ENCODE measurements around the gene BMX.

Gene BMX

GRCh38 chrX:15469613-15470012 is 31.0 kb upstream of the BMX start:
- DNase-seq (ENCODE audit: low read depth), result no peak
- no peak overlapping the region for H3K4me3 ChIP-seq (ENCODE audit: control insufficient read depth, low read depth, low read length)
- no peak for TF ChIP-seq CTCF (IDR thresholded peaks at IDR 0.05; ENCODE audit: control insufficient read depth, insufficient read depth, low read depth, low read length, missing control alignments)

GRCh38 chrX:15471028-15471427 is 29.6 kb upstream of the BMX start:
- TF ChIP-seq CTCF (IDR thresholded peaks at IDR 0.05; ENCODE audit: control insufficient read depth, insufficient read depth, low read depth, low read length, missing control alignments), result peak; percentile 90
- no peak overlapping the region for H3K4me3 ChIP-seq (ENCODE audit: control insufficient read depth, low read depth, low read length)
- DNase-seq (ENCODE audit: low read depth), result no peak

- TF ChIP-seq CTCF (IDR thresholded peaks at IDR 0.05; ENCODE audit: control insufficient read depth, insufficient read depth, low read depth, low read length, missing control alignments), result no peak
- DNase-seq (ENCODE audit: low read depth), result no peak
- H3K4me3 ChIP-seq (ENCODE audit: control insufficient read depth, low read depth, low read length), result no peak overlapping the region
Observed at GRCh38 chrX:15472531-15472930, 28.1 kb upstream of the BMX start.

- no peak for DNase-seq (ENCODE audit: low read depth)
Observed at GRCh38 chrX:15474028-15474427, 26.6 kb upstream of the BMX start.

DNA sequence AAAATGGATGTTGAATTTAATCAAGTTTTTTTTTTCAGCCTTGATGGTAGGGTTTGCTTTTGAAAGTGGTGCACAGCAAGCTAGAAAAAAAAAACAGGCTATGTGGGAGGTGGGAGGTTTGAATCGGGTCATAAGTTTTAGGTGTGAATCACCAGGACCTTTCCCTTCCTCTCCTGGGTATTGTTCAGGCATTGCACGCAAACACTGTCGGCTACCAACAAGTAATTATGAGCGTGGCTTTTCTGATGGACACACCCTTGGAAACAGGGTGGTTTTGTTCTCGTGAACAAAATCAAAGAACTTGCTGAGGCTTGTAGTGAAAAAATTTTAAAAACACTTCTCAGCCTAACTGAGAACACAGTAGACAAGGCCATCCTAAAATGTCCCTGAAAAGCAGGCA is 25.6 kb upstream of the BMX start:
- H3K4me3 ChIP-seq (ENCODE audit: control insufficient read depth, low read depth, low read length), result no peak overlapping the region
- DNase-seq (ENCODE audit: low read depth), result no peak
- no peak for TF ChIP-seq CTCF (IDR thresholded peaks at IDR 0.05; ENCODE audit: control insufficient read depth, insufficient read depth, low read depth, low read length, missing control alignments)

More at GRCh38 chrX:15474028-15474427, 26.6 kb upstream of the BMX start:
- TF ChIP-seq CTCF (IDR thresholded peaks at IDR 0.05; ENCODE audit: control insufficient read depth, insufficient read depth, low read depth, low read length, missing control alignments), result no peak
- H3K4me3 ChIP-seq (ENCODE audit: control insufficient read depth, low read depth, low read length), result no peak overlapping the region

- no peak for TF ChIP-seq CTCF (IDR thresholded peaks at IDR 0.05; ENCODE audit: control insufficient read depth, insufficient read depth, low read depth, low read length, missing control alignments)
- no peak overlapping the region for H3K4me3 ChIP-seq (ENCODE audit: control insufficient read depth, low read depth, low read length)
- no peak for DNase-seq (ENCODE audit: low read depth)
Observed at GRCh38 chrX:15475486-15475885, 25.1 kb upstream of the BMX start.

GRCh38 chrX:15483891-15484290 is 16.7 kb upstream of the BMX start:
- no peak overlapping the region for H3K4me3 ChIP-seq (ENCODE audit: control insufficient read depth, low read depth, low read length)
- no peak for DNase-seq (ENCODE audit: low read depth)
- TF ChIP-seq CTCF (IDR thresholded peaks at IDR 0.05; ENCODE audit: control insufficient read depth, insufficient read depth, low read depth, low read length, missing control alignments), result no peak

All from AG09309 (cell line).